ENCODE results near the gene OSBP2.
A peak's percentile ranks its signal among the peaks of the same experiment; 100 is the strongest.

The OSBP2 gene

DNA sequence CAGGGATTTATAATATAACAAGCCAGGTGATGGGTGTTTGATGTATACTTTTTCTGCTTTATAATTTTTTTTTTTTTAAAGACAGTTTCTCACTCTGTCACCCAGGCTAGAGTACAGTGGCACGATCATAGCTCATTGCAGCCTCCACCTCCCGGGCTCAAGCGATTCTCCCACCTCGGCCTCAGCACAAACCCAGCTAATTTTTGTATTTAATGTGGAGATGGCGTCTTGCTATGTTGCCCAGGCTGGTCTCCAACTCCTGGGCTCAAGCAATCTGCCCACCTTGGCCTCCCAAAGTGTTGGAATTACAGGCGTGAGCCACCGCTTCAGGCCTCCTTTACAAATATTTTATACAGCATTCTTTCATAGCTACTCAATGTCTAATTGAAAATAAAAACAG lies 225.3 kb downstream of the OSBP2 start:
- no peaks in the 10 kb centered on the region for H3K27me3 ChIP-seq (ENCODE audit: control insufficient read depth in 5 of 5, insufficient read depth in 4 of 5, low read length in 5 of 5)
- no peak overlapping the region for H3K9ac ChIP-seq (ENCODE audit: low read length in 5 of 5)
- H3K36me3 ChIP-seq (ENCODE audit: control insufficient read depth in 5 of 5, insufficient read depth in 5 of 5, low read length in 5 of 5), result peaks cover 0 to 10% (median 3%) of the 10 kb centered on the region in 5 donors
- H3K9me3 ChIP-seq (ENCODE audit: control insufficient read depth in 5 of 5, low read length in 5 of 5), result peaks cover 0 to 8% (median 3%) of the 10 kb centered on the region in 5 donors
- H3K4me1 ChIP-seq (ENCODE audit: control insufficient read depth in 5 of 5, insufficient read depth in 5 of 5, low read length in 5 of 5), result peaks cover 2 to 21% (median 18%) of the 10 kb centered on the region in 5 donors
- no peak overlapping the region for H3K4me3 ChIP-seq (ENCODE audit: low read depth in 1 of 5, low read length in 5 of 5)
- no peak overlapping the region for H3K27ac ChIP-seq (ENCODE audit: low read depth, low read length)

DNA sequence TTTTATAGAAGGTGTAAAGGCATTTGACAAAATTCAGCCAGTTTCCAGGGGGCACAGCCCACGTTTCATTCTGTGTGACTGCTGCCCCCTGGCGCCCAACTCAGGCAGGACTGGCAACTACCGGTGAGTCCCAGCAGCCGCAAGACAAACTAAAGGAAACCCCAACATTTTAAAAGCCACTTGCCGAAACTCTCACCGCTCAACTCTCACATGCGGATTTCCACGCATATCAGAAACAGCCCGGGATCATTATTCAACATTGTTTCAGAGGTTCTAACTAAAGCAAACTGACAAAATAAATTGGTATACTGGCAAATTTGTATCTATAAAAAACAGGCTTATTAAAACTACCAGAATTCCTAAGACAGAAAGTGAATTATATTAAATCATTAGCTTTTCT lies 225.7 kb downstream of the OSBP2 start:
- H3K27me3 ChIP-seq (ENCODE audit: control insufficient read depth in 5 of 5, insufficient read depth in 4 of 5, low read length in 5 of 5), result no peaks in the 10 kb centered on the region
- no peak overlapping the region for H3K4me3 ChIP-seq (ENCODE audit: low read depth in 1 of 5, low read length in 5 of 5)
- H3K27ac ChIP-seq (ENCODE audit: low read depth, low read length), result no peak overlapping the region
- H3K9ac ChIP-seq (ENCODE audit: low read length in 5 of 5), result no peak overlapping the region
- peaks cover 0 to 14% (median 6%) of the 10 kb centered on the region in 5 donors for H3K36me3 ChIP-seq (ENCODE audit: control insufficient read depth in 5 of 5, insufficient read depth in 5 of 5, low read length in 5 of 5)
- H3K9me3 ChIP-seq (ENCODE audit: control insufficient read depth in 5 of 5, low read length in 5 of 5), result peaks cover 0 to 6% (median 3%) of the 10 kb centered on the region in 5 donors
- peaks cover 2 to 21% (median 18%) of the 10 kb centered on the region in 5 donors for H3K4me1 ChIP-seq (ENCODE audit: control insufficient read depth in 5 of 5, insufficient read depth in 5 of 5, low read length in 5 of 5)

DNA sequence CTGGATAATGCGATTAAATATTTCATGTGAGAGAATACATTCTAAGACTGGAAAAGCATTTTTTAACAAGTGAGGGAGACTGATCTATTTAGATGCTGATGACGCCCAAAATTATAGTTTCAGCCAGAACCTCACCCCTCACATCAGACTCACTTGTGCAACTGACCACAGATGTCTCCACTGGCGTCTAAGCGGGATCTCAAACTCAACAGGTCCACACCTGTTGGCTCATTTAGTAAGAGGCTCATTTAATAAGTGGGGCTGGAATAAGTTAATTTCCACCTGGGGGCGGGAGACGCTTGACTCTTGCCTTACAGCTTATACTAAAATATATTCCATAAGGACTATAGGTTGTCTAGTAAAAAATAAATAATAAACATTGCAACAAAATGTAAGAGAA lies 226.4 kb downstream of the OSBP2 start:
- Histone ChIP-seq H3K4me1 (ENCODE audit: control insufficient read depth in 5 of 5, insufficient read depth in 5 of 5, low read length in 5 of 5) (peaks cover 2 to 21% (median 18%) of the 10 kb centered on the region in 5 donors), H3K9ac (ENCODE audit: low read length in 5 of 5) (peak overlapping the region in 2 of 5 donors; percentile 26 to 71), H3K27me3 (ENCODE audit: control insufficient read depth in 5 of 5, insufficient read depth in 4 of 5, low read length in 5 of 5) (no peaks in the 10 kb centered on the region), H3K36me3 (ENCODE audit: control insufficient read depth in 5 of 5, insufficient read depth in 5 of 5, low read length in 5 of 5) (peaks cover 0 to 21% (median 13%) of the 10 kb centered on the region in 5 donors), H3K27ac (ENCODE audit: low read depth, low read length) (no peak overlapping the region), H3K4me3 (ENCODE audit: low read depth in 1 of 5, low read length in 5 of 5) (peak overlapping the region; percentile 59 to 65 (median 62)), H3K9me3 (ENCODE audit: control insufficient read depth in 5 of 5, low read length in 5 of 5) (no peaks in the 10 kb centered on the region)

DNA sequence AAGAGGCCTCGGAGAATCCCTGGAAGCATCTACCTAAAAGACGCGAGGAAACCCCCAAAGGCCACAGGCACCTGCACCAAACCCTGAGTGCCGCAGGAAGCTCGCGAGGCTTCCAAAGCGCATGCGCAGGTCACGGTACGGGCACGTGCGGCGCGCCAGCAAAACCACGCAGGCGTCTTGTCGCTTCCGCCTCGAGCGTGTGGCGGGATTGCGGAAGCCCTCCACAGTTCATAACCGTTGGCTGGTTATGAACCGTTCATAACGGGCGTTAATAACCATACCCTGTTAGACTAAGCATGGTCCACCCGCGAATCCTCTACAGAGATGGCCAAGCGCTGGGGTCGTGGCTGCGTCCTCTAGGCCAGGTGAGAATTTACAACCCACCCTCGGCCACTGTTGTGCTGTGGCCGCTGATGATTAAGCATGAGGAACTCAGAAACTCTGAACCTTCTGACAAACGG lies 227.5 kb downstream of the OSBP2 start:
- H3K9ac ChIP-seq (ENCODE audit: low read length in 5 of 5), result peak overlapping the region in 2 of 5 donors; percentile 28 to 62
- peak overlapping the region; percentile 59 to 65 (median 62) for H3K4me3 ChIP-seq (ENCODE audit: low read depth in 1 of 5, low read length in 5 of 5)
- H3K27me3 ChIP-seq (ENCODE audit: control insufficient read depth in 5 of 5, insufficient read depth in 4 of 5, low read length in 5 of 5), result no peaks in the 10 kb centered on the region
- no peaks in the 10 kb centered on the region for H3K9me3 ChIP-seq (ENCODE audit: control insufficient read depth in 5 of 5, low read length in 5 of 5)
- no peak overlapping the region for H3K27ac ChIP-seq (ENCODE audit: low read depth, low read length)
- peaks cover 0 to 31% (median 23%) of the 10 kb centered on the region in 5 donors for H3K36me3 ChIP-seq (ENCODE audit: control insufficient read depth in 5 of 5, insufficient read depth in 5 of 5, low read length in 5 of 5)
- H3K4me1 ChIP-seq (ENCODE audit: control insufficient read depth in 5 of 5, insufficient read depth in 5 of 5, low read length in 5 of 5), result peaks cover 2 to 21% (median 18%) of the 10 kb centered on the region in 5 donors

DNA sequence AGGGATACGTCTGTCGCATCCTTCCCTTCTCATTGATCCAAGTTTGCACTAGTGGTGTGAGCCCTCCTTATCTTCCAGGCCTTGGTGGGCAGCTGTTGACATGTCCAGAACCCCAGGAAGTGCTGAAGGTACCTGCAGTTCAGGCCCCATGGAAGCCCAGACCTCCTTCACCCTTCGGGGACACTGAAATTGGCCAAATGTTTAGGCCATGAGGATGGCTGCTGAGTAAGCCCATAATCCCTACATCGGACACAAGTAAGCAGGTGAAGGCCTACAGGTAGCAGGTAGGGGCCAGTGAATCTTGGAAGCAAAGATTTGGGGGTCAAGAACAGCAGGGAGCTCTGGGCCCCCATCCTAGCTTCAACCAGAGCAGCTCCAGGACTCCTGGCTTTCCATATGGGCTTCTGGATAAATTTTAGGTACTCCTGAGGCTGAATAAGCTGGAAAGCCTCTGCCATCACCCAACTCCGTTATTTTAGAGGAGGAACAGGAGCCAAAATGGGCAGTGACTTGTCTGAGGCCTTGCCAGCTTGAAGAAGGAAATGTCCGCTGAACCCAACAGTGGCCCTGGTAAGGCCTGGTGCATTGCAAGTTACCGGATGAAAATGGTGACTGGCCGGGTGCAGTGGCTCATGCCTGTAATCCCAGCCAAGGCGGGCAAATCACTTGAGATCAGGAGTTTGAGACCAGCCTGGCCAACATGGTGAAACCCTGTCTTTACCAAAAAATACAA lies 228.7 kb downstream of the OSBP2 start:
- no peak overlapping the region for H3K4me3 ChIP-seq (ENCODE audit: low read depth in 1 of 5, low read length in 5 of 5)
- peaks cover under 1 to 42% (median 34%) of the 10 kb centered on the region in 5 donors for H3K36me3 ChIP-seq (ENCODE audit: control insufficient read depth in 5 of 5, insufficient read depth in 5 of 5, low read length in 5 of 5)
- no peaks in the 10 kb centered on the region for H3K27me3 ChIP-seq (ENCODE audit: control insufficient read depth in 5 of 5, insufficient read depth in 4 of 5, low read length in 5 of 5)
- no peak overlapping the region for H3K9ac ChIP-seq (ENCODE audit: low read length in 5 of 5)
- H3K4me1 ChIP-seq (ENCODE audit: control insufficient read depth in 5 of 5, insufficient read depth in 5 of 5, low read length in 5 of 5), result peaks cover 2 to 21% (median 18%) of the 10 kb centered on the region in 5 donors
- no peak overlapping the region for H3K27ac ChIP-seq (ENCODE audit: low read depth, low read length)
- no peaks in the 10 kb centered on the region for H3K9me3 ChIP-seq (ENCODE audit: control insufficient read depth in 5 of 5, low read length in 5 of 5)

DNA sequence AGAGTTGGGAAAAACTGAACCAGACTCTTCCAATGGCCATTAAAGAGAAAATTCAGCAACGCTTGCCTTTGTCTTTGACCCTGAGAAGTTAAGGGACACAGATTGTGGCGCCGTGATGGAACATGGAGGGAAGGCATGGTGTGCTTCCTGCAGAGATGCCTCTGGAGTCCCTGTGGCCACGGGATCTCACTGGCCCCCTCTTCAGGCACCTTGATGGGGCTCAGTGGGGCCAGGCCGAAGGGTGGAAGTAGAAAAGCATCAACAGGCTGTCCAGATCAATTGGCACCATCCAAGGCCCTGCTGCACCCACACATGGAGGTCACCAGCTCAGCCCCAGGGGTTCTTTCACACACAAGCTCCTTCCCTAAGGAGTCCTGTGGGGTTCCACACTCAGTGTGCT lies 231.0 kb downstream of the OSBP2 start:
- Histone ChIP-seq H3K36me3 (ENCODE audit: control insufficient read depth in 5 of 5, insufficient read depth in 5 of 5, low read length in 5 of 5) (peaks cover 3 to 63% (median 48%) of the 10 kb centered on the region in 5 donors), H3K9ac (ENCODE audit: low read length in 5 of 5) (no peak overlapping the region), H3K4me3 (ENCODE audit: low read depth in 1 of 5, low read length in 5 of 5) (no peak overlapping the region), H3K9me3 (ENCODE audit: control insufficient read depth in 5 of 5, low read length in 5 of 5) (no peaks in the 10 kb centered on the region), H3K27ac (ENCODE audit: low read depth, low read length) (no peak overlapping the region), H3K4me1 (ENCODE audit: control insufficient read depth in 5 of 5, insufficient read depth in 5 of 5, low read length in 5 of 5) (peaks cover 2 to 24% (median 21%) of the 10 kb centered on the region in 5 donors), H3K27me3 (ENCODE audit: control insufficient read depth in 5 of 5, insufficient read depth in 4 of 5, low read length in 5 of 5) (no peaks in the 10 kb centered on the region)

DNA sequence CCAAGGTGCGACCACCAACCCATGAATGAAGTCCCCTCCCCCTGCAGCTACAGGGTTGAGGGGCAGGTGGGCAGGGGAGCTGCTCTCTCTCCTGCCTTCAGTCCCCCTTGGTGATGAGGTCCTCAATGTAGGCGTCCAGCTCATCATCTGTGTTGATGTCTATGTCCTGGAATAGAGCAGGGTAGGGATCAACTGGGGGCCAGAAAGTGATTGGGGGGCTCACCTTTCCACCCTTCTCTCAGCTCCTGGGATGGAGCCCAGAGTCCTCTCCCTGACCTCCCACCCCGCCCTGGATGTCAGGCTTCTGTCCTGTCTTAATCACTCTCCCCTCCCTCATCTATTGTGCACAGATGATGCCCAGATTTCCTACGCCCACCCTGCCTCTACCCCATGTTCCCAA lies 232.0 kb downstream of the OSBP2 start:
- H3K9me3 ChIP-seq (ENCODE audit: control insufficient read depth in 5 of 5, low read length in 5 of 5), result no peaks in the 10 kb centered on the region
- H3K27me3 ChIP-seq (ENCODE audit: control insufficient read depth in 5 of 5, insufficient read depth in 4 of 5, low read length in 5 of 5), result no peaks in the 10 kb centered on the region
- peaks cover 0 to 24% (median 18%) of the 10 kb centered on the region in 5 donors for H3K4me1 ChIP-seq (ENCODE audit: control insufficient read depth in 5 of 5, insufficient read depth in 5 of 5, low read length in 5 of 5)
- H3K9ac ChIP-seq (ENCODE audit: low read length in 5 of 5), result no peak overlapping the region
- no peak overlapping the region for H3K27ac ChIP-seq (ENCODE audit: low read depth, low read length)
- H3K4me3 ChIP-seq (ENCODE audit: low read depth in 1 of 5, low read length in 5 of 5), result no peak overlapping the region
- H3K36me3 ChIP-seq (ENCODE audit: control insufficient read depth in 5 of 5, insufficient read depth in 5 of 5, low read length in 5 of 5), result peaks cover 3 to 74% (median 55%) of the 10 kb centered on the region in 5 donors

DNA sequence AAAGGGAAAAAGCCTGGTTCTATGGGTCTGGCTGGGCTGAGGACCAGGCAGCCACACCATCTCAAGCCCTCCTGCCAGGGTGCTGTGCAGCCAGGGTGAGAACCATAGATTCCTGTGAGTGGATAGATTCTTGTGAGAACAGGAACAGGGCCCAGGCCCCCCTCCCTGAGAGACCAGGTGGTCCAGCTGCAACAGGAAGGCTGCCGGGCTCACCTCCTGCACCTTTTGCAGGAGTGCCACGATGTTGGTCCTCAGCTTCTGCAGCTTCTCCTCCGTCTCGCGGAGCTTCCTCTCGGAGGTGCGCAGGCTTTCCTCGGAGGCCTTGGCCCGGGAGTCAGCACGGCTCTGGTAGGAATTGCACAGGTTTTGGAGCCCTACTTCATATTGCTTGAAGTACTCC lies 233.1 kb downstream of the OSBP2 start:
- H3K4me3 ChIP-seq (ENCODE audit: low read depth in 1 of 5, low read length in 5 of 5), result no peak overlapping the region
- H3K9ac ChIP-seq (ENCODE audit: low read length in 5 of 5), result no peak overlapping the region
- no peaks in the 10 kb centered on the region for H3K9me3 ChIP-seq (ENCODE audit: control insufficient read depth in 5 of 5, low read length in 5 of 5)
- H3K27me3 ChIP-seq (ENCODE audit: control insufficient read depth in 5 of 5, insufficient read depth in 4 of 5, low read length in 5 of 5), result no peaks in the 10 kb centered on the region
- H3K4me1 ChIP-seq (ENCODE audit: control insufficient read depth in 5 of 5, insufficient read depth in 5 of 5, low read length in 5 of 5), result peaks cover 0 to 23% (median 11%) of the 10 kb centered on the region in 5 donors
- no peak overlapping the region for H3K27ac ChIP-seq (ENCODE audit: low read depth, low read length)
- H3K36me3 ChIP-seq (ENCODE audit: control insufficient read depth in 5 of 5, insufficient read depth in 5 of 5, low read length in 5 of 5), result peaks cover 3 to 85% (median 66%) of the 10 kb centered on the region in 5 donors

DNA sequence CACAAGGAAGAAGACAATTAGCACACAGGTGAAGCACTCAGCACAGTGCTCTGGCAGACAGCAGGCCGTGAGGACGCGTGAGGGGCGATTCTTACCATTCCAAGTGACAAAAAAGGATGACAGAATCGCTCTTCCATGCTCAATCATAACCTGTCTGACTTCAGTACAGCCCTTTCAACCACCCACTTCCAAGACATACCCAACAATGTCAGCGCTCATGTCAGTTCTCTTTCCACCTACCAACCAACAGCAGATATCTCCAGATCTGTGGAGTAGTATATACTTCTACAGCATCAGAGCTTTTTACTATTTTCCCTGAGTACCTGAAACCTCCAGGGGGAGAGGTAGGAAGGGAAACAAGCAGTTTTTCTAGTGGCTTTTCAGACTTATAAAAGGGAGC lies 233.7 kb downstream of the OSBP2 start:
- Histone ChIP-seq H3K4me1 (ENCODE audit: control insufficient read depth in 5 of 5, insufficient read depth in 5 of 5, low read length in 5 of 5) (peaks cover 0 to 23% (median 11%) of the 10 kb centered on the region in 5 donors), H3K36me3 (ENCODE audit: control insufficient read depth in 5 of 5, insufficient read depth in 5 of 5, low read length in 5 of 5) (peaks cover 3 to 91% (median 72%) of the 10 kb centered on the region in 5 donors), H3K9ac (ENCODE audit: low read length in 5 of 5) (no peak overlapping the region), H3K9me3 (ENCODE audit: control insufficient read depth in 5 of 5, low read length in 5 of 5) (no peaks in the 10 kb centered on the region), H3K27ac (ENCODE audit: low read depth, low read length) (no peak overlapping the region), H3K4me3 (ENCODE audit: low read depth in 1 of 5, low read length in 5 of 5) (no peak overlapping the region), H3K27me3 (ENCODE audit: control insufficient read depth in 5 of 5, insufficient read depth in 4 of 5, low read length in 5 of 5) (no peaks in the 10 kb centered on the region)

DNA sequence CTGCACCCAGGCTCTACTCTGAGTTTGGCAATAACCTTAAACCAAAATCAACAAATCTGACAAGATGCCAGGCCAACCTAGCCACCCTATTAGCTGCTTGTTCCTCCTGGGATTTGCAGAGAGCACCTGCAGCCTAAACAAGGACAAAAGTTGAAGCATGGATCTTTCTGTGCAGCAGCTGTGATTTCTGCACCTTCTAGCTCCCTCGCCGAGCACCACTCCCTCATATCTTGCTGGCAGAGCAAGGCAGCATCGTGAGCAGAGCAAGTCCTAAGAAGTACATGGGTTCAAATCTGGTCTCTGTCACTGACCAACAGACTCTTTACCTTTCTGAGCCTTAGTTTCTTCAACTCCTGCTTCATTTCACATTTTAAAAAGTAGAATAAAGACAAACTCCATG lies 235.6 kb downstream of the OSBP2 start:
- H3K27me3 ChIP-seq (ENCODE audit: control insufficient read depth in 5 of 5, insufficient read depth in 4 of 5, low read length in 5 of 5), result no peaks in the 10 kb centered on the region
- H3K9ac ChIP-seq (ENCODE audit: low read length in 5 of 5), result no peak overlapping the region
- no peak overlapping the region for H3K27ac ChIP-seq (ENCODE audit: low read depth, low read length)
- no peak overlapping the region for H3K4me3 ChIP-seq (ENCODE audit: low read depth in 1 of 5, low read length in 5 of 5)
- no peaks in the 10 kb centered on the region for H3K9me3 ChIP-seq (ENCODE audit: control insufficient read depth in 5 of 5, low read length in 5 of 5)
- H3K4me1 ChIP-seq (ENCODE audit: control insufficient read depth in 5 of 5, insufficient read depth in 5 of 5, low read length in 5 of 5), result peaks cover 0 to 23% (median 11%) of the 10 kb centered on the region in 5 donors
- H3K36me3 ChIP-seq (ENCODE audit: control insufficient read depth in 5 of 5, insufficient read depth in 5 of 5, low read length in 5 of 5), result peaks cover 3 to 96% (median 88%) of the 10 kb centered on the region in 5 donors
